Spleen (tissue), 11 donors: ENCODE measurements around the gene IL13. TPM values are rescaled to one million over a fixed set of nuclear protein-coding genes. Genes with fewer than 3 reads are reported as not detected.
"Not testable (repeated sequence)": the region's sequence is repeated elsewhere in the genome, so short reads cannot be mapped to it uniquely, and the experiment has no call there.

ENCODE experiments used
- DNase-seq: peaks from one replicate; pipeline ENCODE4 v3.0.0-alpha.2; 2020
- H3K27ac ChIP-seq, 8 donors: fragments of 200-600 bp; sonication (generic) in 7 of 8; 1 replicate in 4 of 8; 2 replicates in 4 of 8; pipeline versions ENCODE4 v1.5.0 to v1.8.0; 2016 to 2021; ENCODE audit warnings: inconsistent platforms in 4 of 8, mild to moderate bottlenecking in 4 of 8, moderate library complexity in 1 of 8
- H3K27me3 ChIP-seq, 7 donors: fragments of 200-600 bp; sonication (generic) in 6 of 7; replicated peaks in 1 of 7; 1 replicate in 4 of 7; 2 replicates in 3 of 7; pipeline versions ENCODE4 v1.5.0 to v1.8.0; 2016 to 2021; ENCODE audit warnings: inconsistent platforms in 3 of 7, mild to moderate bottlenecking in 1 of 7
- H3K36me3 ChIP-seq, 6 donors: fragments of 200-600 bp; sonication (generic) in 5 of 6; 1 replicate in 4 of 6; 2 replicates in 2 of 6; pipeline versions ENCODE4 v1.5.0 to v1.8.0; 2016 to 2021; ENCODE audit warnings: inconsistent platforms in 2 of 6
- H3K4me1 ChIP-seq, 6 donors: fragments of 200-600 bp; sonication (generic) in 5 of 6; 1 replicate in 3 of 6; 2 replicates in 3 of 6; pipeline versions ENCODE4 v1.5.0 to v1.8.0; 2016 to 2021; ENCODE audit warnings: inconsistent platforms in 3 of 6
- H3K4me3 ChIP-seq, 8 donors: fragments of 200-600 bp; sonication (generic) in 7 of 8; 1 replicate in 4 of 8; 2 replicates in 4 of 8; pipeline versions ENCODE4 v1.5.0 to v1.8.0; 2016 to 2021; ENCODE audit warnings: inconsistent platforms in 4 of 8, mild to moderate bottlenecking in 4 of 8, moderate library complexity in 2 of 8
- H3K9me3 ChIP-seq, 8 donors: fragments of 200-600 bp; sonication (generic) in 7 of 8; 1 replicate in 4 of 8; 2 replicates in 4 of 8; pipeline versions ENCODE4 v1.5.0 to v1.8.0; 2016 to 2021; ENCODE audit warnings: inconsistent platforms in 4 of 8
- POLR2A ChIP-seq, 3 donors: fragments of 450-650 bp; IDR thresholded peaks; one replicate each; pipeline ENCODE4 v1.5.1; 2017; ENCODE audit warnings: antibody characterized with exemption in 3 of 3, mild to moderate bottlenecking in 1 of 3
- POLR2AphosphoS5 ChIP-seq, 3 donors: sonication (generic); formaldehyde crosslinking; IDR thresholded peaks; one replicate each; pipeline ENCODE4 v1.5.1; 2017; ENCODE audit warnings: antibody characterized with exemption in 3 of 3
- whole genome bisulfite sequencing, 5 donors: extraction: QIAGEN DNeasy Blood & Tissue Kit in 3 of 5; methylation state at CpG; one replicate each; pipeline versions ENCODE4 v1.1.5 to v1.1.7; 2013 to 2018; 5-methylcytosine and 5-hydroxymethylcytosine counted together
- intact Hi-C: fragments of 100-400 bp; cut with DNase I; formaldehyde crosslinking; loops from one replicate; pipeline ENCODE4 v1.15.0; 2023; ENCODE audit warnings: low total_unique reads
- polyA plus RNA-seq, 3 donors: library from polyadenylated mRNA; stranded (reverse); fragments of 200-250 nt; gene quantifications; one replicate each; pipeline ENCODE4 v1.2.1, GENCODE V29; 2013
- total RNA-seq, 7 donors: library from RNA; depleted of rRNA in 3 of 7; stranded (reverse); fragments of >200 nt in 3 of 7; fragmentation: NEBNext Ultra II Directional in 4 of 7; extraction: Animal tissue kit (Norgen Biotek cat#: 25700) in 4 of 7; gene quantifications; one replicate each; pipeline versions ENCODE4 v1.1.0 to v1.2.1, GENCODE V29; 2016 to 2021
- TF ChIP-seq, protein P1 (sequence below), 11 experiments: fragments of 200-600 bp in 7 of 11; fragments of 450-650 bp in 4 of 11; sonication (generic) in 4 of 11; IDR thresholded peaks in 8 of 11; conservative IDR thresholded peaks in 3 of 11; 1 replicate in 7 of 11; 2 replicates in 4 of 11; pipeline versions ENCODE4 v1.4.0 to v1.8.0; 2016 to 2021; ENCODE audit warnings: antibody characterized with exemption in 11 of 11, inconsistent platforms in 4 of 11, mild to moderate bottlenecking in 1 of 11
- donor health status: healthy with polysubstance abuse.
- donor health status: DM: no; HTN: no; CAD: no; lungs with moderate emphysema.
- donor health status: DM: no; HTN: no; CAD: no.
- donor health status: Bipolar disorder and iron deficiency.
- donor health status: healthy.
- donor health status: DM: no; HTN: no; CAD: no.
- donor health status: DM: yes; HTN: yes; CAD: no.

Gene IL13
- total and polyA plus RNA-seq, 10 donors = 0.06 to 0.07 TPM; not detected in 8

DNA sequence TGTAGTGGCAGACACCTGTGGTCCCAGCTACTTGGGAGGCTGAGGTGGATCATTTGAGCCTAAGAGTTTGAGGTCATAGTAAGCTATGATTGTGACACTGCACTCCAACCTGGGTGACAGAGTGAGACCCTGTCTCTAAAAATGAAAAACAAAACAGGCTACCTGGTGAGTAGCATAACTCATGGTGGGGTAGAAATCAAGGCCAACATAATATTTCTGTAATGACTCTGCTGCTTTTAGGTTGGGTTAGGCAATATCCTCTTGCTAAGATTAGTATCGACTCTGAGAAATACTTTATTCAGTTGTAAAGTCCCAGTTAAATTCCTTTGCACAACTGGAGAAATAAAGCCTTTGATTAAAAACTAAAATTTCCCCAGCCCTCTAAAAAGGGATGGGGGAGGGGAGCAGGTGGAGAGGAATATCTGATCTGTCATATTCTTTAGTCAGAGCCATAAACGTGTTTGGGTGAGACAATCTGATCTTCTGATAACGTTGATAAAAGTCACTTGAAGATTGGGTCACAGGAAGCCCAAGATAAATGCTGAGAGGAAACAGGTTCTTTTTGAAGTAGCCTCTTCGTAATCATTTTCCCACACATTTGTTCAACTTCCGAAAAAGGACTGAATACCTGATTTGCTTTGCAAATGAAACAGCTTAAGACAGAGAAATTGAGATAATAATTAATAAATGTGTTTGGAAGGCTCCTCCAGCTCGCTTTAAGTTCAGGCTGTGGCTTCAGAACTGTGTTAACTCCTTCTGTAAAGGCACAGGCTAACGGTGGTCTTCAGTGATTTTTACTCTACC is 30.8 kb downstream of the IL13 start:
- Histone ChIP-seq H3K27ac (no peak overlapping the region), H3K9me3 (no peaks in the 10 kb centered on the region), H3K4me1 (peaks cover 0 to 16% (median 4%) of the 10 kb centered on the region in 6 donors), H3K27me3 (no peaks in the 10 kb centered on the region), H3K36me3 (peaks cover 0 to 3% (median 0%) of the 10 kb centered on the region in 6 donors), H3K4me3 (no peak overlapping the region)
- intact Hi-C loops = no loop called here
- 21 to 28% (median 26%) methylated on average over 7 of the region's 7 CpGs for WGBS, 5 donors
- DNase-seq = no peak
- TF ChIP-seq POLR2A (IDR thresholded peaks at IDR 0.05) (no peak), POLR2AphosphoS5 (IDR thresholded peaks at IDR 0.05) (no peak)
- TF ChIP-seq, protein P1, sequence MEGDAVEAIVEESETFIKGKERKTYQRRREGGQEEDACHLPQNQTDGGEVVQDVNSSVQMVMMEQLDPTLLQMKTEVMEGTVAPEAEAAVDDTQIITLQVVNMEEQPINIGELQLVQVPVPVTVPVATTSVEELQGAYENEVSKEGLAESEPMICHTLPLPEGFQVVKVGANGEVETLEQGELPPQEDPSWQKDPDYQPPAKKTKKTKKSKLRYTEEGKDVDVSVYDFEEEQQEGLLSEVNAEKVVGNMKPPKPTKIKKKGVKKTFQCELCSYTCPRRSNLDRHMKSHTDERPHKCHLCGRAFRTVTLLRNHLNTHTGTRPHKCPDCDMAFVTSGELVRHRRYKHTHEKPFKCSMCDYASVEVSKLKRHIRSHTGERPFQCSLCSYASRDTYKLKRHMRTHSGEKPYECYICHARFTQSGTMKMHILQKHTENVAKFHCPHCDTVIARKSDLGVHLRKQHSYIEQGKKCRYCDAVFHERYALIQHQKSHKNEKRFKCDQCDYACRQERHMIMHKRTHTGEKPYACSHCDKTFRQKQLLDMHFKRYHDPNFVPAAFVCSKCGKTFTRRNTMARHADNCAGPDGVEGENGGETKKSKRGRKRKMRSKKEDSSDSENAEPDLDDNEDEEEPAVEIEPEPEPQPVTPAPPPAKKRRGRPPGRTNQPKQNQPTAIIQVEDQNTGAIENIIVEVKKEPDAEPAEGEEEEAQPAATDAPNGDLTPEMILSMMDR (IDR thresholded peaks at IDR 0.05 in 8 of 11, conservative IDR thresholded peaks at IDR 0.05 in 3 of 11) = no peak

DNA sequence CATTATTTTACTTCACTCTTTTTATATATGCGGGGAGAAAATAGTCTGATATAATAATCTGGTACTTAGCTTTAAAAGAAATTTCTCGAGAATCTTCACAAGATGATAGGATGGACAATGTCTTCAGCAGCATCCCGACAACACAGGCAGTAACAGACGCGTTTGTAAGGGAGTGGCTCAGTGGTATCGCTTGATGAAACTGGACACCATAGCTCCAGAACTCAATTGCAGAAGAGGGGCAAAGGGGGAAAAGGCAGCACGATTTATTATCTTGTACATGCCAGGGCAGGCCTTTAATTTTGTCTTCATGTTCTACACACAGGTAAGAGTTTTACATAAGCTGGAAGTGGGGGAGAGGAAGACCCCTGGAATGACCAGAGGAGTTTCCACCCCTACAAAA is 31.5 kb downstream of the IL13 start:
- intact Hi-C loops = no loop called here
- TF ChIP-seq POLR2A (IDR thresholded peaks at IDR 0.05) (no peak), POLR2AphosphoS5 (IDR thresholded peaks at IDR 0.05) (no peak)
- TF ChIP-seq, protein P1 (IDR thresholded peaks at IDR 0.05 in 8 of 11, conservative IDR thresholded peaks at IDR 0.05 in 3 of 11) = no peak
- WGBS, 5 donors = 87 to 94% (median 91%) methylated on average over 7 of the region's 7 CpGs
- Histone ChIP-seq H3K36me3 (peaks cover 0 to 8% (median 0%) of the 10 kb centered on the region in 6 donors), H3K9me3 (no peaks in the 10 kb centered on the region), H3K27me3 (no peaks in the 10 kb centered on the region), H3K27ac (no peak overlapping the region), H3K4me3 (no peak overlapping the region), H3K4me1 (peaks cover 0 to 16% (median 4%) of the 10 kb centered on the region in 6 donors)
- no peak for DNase-seq

DNA sequence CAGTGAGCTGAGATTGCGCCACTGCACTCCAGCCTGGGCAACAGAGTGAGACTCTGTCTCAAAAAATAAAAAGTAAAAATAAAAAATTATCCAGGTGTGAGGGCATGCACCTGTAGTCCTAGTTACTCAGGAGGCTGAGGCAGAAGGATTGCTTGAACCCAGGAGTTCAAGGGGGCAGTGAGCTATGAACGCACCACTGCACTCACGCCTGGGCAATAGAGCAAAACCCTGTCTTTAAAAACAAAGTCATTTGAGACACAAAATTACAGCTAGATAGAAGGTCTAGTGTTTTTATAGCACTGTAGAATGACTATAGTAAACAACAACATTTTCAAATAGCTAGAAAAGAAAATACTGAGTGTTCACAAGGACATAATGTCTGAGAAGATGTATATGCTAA is 32.2 kb downstream of the IL13 start:
- Histone ChIP-seq H3K27ac (no peak overlapping the region), H3K9me3 (no peaks in the 10 kb centered on the region), H3K4me3 (no peak overlapping the region), H3K4me1 (peaks cover 0 to 16% (median 4%) of the 10 kb centered on the region in 6 donors), H3K27me3 (no peaks in the 10 kb centered on the region), H3K36me3 (peaks cover 0 to 11% (median 0%) of the 10 kb centered on the region in 6 donors)
- intact Hi-C loops = no loop called here
- WGBS, 5 donors = 81 to 96% (median 94%) methylated on average over 3 of the region's 3 CpGs
- TF ChIP-seq POLR2A (IDR thresholded peaks at IDR 0.05) = no peak
- no peak for TF ChIP-seq POLR2AphosphoS5 (IDR thresholded peaks at IDR 0.05)
- TF ChIP-seq, protein P1 (IDR thresholded peaks at IDR 0.05 in 8 of 11, conservative IDR thresholded peaks at IDR 0.05 in 3 of 11) = no peak
- DNase-seq = no peak

DNA sequence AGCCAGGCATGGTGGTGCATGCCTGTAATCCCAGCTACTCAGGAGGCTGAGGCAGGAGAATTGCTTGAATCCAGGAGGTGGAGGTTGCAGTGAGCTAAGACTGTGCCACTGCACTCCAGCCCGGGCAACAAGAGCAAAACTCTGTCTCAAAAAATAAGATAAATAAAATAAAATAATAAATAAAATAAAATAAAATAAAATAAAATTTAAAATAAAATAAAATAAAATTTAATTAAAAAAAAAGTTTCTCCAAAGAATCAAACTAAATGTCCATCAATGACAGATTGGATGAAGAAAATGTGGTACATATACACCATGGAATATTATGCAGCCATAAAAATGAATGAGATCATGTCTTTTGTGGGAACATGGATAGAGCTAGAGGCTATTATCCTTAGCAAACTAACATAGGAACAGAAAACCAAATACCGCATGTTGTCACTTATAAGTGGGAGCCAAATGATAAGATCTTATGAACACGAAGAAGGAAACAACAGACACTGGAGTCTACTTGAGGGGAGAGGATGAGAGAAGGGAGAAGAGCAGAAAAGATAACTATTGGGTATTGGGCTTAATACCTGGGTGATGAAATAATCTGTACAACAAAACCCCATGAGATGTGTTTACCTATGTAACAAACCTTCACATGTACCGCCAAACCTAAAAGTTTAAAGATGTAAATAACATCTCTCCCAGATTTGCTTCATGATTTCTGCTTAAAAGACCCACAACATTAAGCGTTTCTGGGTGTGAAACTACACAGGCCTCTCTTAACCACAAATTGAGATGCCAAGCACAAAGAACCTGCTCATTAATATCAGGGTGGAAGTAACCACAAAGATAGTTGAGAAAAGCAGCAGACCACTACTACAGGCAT is 34.0 kb downstream of the IL13 start:
- intact Hi-C loops, DNase-seq, H3K27me3 ChIP-seq, H3K4me3 ChIP-seq, H3K9me3 ChIP-seq, H3K27ac ChIP-seq: not testable (repeated sequence)
- peaks cover 0 to 18% (median 0%) of the 10 kb centered on the region in 6 donors for H3K36me3 ChIP-seq
- 66 to 83% (median 69%) methylated on average over 5 of the region's 5 CpGs for WGBS, 5 donors
- H3K4me1 ChIP-seq = peaks cover 0 to 16% (median 4%) of the 10 kb centered on the region in 6 donors
